Caco-2 (cell line): Measurements from ENCODE around the gene FAM120B. TPM values are rescaled to one million over a fixed set of nuclear protein-coding genes. Genes with fewer than 3 reads are reported as not detected.

Experiments
- BruUV-seq: library from RNA; stranded (reverse); fragments of 400-500 nt; replicated peaks from 2 replicates; lab custom pipeline; 2021; lab: Mats Ljungman, UMichigan
- CTCF ChIA-PET: fragments of 300-600 bp; sonication (Branson Sonifier 250); formaldehyde crosslinking; loops from one replicate; lab custom pipeline; 2022; ENCODE audit warnings: antibody characterized with exemption; lab: Charles Lee
- POLR2A ChIA-PET: fragments of 300-600 bp; sonication (Branson Sonifier 250); formaldehyde crosslinking; loops from one replicate; lab custom pipeline; 2022; ENCODE audit warnings: antibody characterized with exemption; lab: Charles Lee
- DNase-seq, 2 experiments: peaks; one replicate each; pipeline versions ENCODE4 v3.0.0 to v3.0.0-alpha.2; 2020 to 2022
- H3K27me3 ChIP-seq: replicated peaks from 2 replicates; pipeline ENCODE4 v1.6.0; 2011; ENCODE audit warnings: low read length; ENCODE audit not compliant: control insufficient read depth, insufficient read depth
- H3K36me3 ChIP-seq: 2 replicates; pipeline ENCODE4 v1.5.1; 2011; ENCODE audit warnings: low read length; ENCODE audit not compliant: control insufficient read depth, insufficient read depth
- H3K4me1 ChIP-seq: fragments of 250-450 bp; sonication (Bioruptor Pico); 2 replicates; pipeline ENCODE4 v1.5.1; 2020; ENCODE audit warnings: mild to moderate bottlenecking
- H3K4me3 ChIP-seq: 2 replicates; pipeline ENCODE4 v1.5.1; 2011; ENCODE audit warnings: low read depth, mild to moderate bottlenecking, control low read depth, low read length
- H3K9me3 ChIP-seq: fragments of 250-450 bp; sonication (Bioruptor Pico); 2 replicates; pipeline ENCODE4 v1.5.1; 2020; ENCODE audit warnings: mild to moderate bottlenecking, moderate library complexity
- H3K27ac Mint-ChIP-seq: one replicate; pipeline ENCODE4 v1.8.0; 2022; ENCODE audit warnings: mixed read lengths; ENCODE audit not compliant: unreplicated experiment
- H3K27me3 Mint-ChIP-seq: one replicate; pipeline ENCODE4 v1.8.0; 2022; ENCODE audit warnings: mixed read lengths; ENCODE audit not compliant: insufficient read depth, unreplicated experiment
- H3K36me3 Mint-ChIP-seq: one replicate; pipeline ENCODE4 v1.8.0; 2022; ENCODE audit warnings: mild to moderate bottlenecking, mixed read lengths; ENCODE audit not compliant: insufficient read depth, unreplicated experiment
- H3K4me1 Mint-ChIP-seq: one replicate; pipeline ENCODE4 v1.8.0; 2022; ENCODE audit warnings: low read depth, mixed read lengths; ENCODE audit not compliant: unreplicated experiment
- H3K4me3 Mint-ChIP-seq: one replicate; pipeline ENCODE4 v1.8.0; 2022; ENCODE audit warnings: mild to moderate bottlenecking, moderate library complexity, mixed read lengths; ENCODE audit not compliant: unreplicated experiment
- H3K9me3 Mint-ChIP-seq: one replicate; pipeline ENCODE4 v1.8.0; 2022; ENCODE audit warnings: mixed read lengths; ENCODE audit not compliant: unreplicated experiment
- intact Hi-C: fragments of 100-400 bp; cut with micrococcal nuclease; formaldehyde crosslinking; loops from one replicate; pipeline ENCODE4 v1.10.0; 2022; ENCODE audit not compliant: unreplicated experiment
- total RNA-seq: library from RNA; stranded (reverse); gene quantifications from 2 replicates; pipeline ENCODE4 v1.2.3, GENCODE V29; 2022
- TF ChIP-seq, protein P1 (sequence below), 2 experiments: fragments of 200-600 bp in 1 of 2; IDR thresholded peaks; 1 replicate in 1 of 2; 2 replicates in 1 of 2; pipeline versions ENCODE4 v1.5.1 to v1.8.0; 2011 to 2022; ENCODE audit warnings: antibody characterized with exemption in 1 of 2, control low read depth in 1 of 2, inconsistent platforms in 1 of 2, low read depth in 1 of 2, low read length in 1 of 2, mild to moderate bottlenecking in 1 of 2, moderate library complexity in 1 of 2; ENCODE audit not compliant: insufficient read depth in 1 of 2, severe bottlenecking in 1 of 2, unreplicated experiment in 1 of 2

The FAM120B gene
- total RNA-seq, 1 experiment from 2014 or later, result 21.0 TPM

DNA sequence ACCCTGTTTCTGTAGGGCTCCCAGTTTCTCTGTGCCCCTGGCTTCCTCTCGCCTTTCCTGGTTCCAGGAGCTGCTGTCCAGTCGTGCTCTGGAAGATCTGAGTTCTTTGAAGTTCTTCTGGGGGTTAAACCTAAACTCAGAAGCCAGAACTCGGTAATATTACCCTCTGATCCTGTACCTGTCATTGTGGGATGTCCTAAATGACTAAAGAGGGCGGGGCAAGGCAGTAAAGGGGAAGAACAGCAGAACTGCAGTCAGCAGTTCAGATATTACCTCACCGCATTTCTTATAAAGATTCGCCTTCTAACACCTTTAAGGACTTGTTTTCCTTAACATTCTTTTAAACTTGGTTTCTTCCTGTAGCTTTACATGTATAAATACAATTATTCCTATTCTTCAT, 63.9 kb downstream of the FAM120B start:
- no peak for DNase-seq
- no peaks in the 10 kb centered on the region for H3K9me3 Mint-ChIP-seq
- no peaks in the 10 kb centered on the region for H3K9me3 ChIP-seq
- TF ChIP-seq, protein P1, sequence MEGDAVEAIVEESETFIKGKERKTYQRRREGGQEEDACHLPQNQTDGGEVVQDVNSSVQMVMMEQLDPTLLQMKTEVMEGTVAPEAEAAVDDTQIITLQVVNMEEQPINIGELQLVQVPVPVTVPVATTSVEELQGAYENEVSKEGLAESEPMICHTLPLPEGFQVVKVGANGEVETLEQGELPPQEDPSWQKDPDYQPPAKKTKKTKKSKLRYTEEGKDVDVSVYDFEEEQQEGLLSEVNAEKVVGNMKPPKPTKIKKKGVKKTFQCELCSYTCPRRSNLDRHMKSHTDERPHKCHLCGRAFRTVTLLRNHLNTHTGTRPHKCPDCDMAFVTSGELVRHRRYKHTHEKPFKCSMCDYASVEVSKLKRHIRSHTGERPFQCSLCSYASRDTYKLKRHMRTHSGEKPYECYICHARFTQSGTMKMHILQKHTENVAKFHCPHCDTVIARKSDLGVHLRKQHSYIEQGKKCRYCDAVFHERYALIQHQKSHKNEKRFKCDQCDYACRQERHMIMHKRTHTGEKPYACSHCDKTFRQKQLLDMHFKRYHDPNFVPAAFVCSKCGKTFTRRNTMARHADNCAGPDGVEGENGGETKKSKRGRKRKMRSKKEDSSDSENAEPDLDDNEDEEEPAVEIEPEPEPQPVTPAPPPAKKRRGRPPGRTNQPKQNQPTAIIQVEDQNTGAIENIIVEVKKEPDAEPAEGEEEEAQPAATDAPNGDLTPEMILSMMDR (IDR thresholded peaks at IDR 0.05; ENCODE audit: insufficient read depth in 1 of 2, low read depth in 1 of 2, low read length in 1 of 2, severe bottlenecking in 1 of 2, unreplicated experiment in 1 of 2), result no peak
- H3K4me3 Mint-ChIP-seq, result no peak overlapping the region
- no peaks in the 10 kb centered on the region; the same call in 1 of the 2 replicates for H3K36me3 ChIP-seq
- peaks cover 12% of the 10 kb centered on the region for H3K36me3 Mint-ChIP-seq
- no TSS peak for BruUV-seq
- no peaks in the 10 kb centered on the region for H3K27me3 Mint-ChIP-seq
- H3K4me3 ChIP-seq, result no peak overlapping the region
- ChIA-PET POLR2A (no interaction called here), CTCF (no interaction called here)
- peak overlapping the region; percentile 82 for H3K27ac Mint-ChIP-seq
- H3K4me1 ChIP-seq, result peaks cover 38% of the 10 kb centered on the region
- intact Hi-C loops, result no loop called here
- no peaks in the 10 kb centered on the region for H3K27me3 ChIP-seq
- peaks cover 23% of the 10 kb centered on the region for H3K4me1 Mint-ChIP-seq

DNA sequence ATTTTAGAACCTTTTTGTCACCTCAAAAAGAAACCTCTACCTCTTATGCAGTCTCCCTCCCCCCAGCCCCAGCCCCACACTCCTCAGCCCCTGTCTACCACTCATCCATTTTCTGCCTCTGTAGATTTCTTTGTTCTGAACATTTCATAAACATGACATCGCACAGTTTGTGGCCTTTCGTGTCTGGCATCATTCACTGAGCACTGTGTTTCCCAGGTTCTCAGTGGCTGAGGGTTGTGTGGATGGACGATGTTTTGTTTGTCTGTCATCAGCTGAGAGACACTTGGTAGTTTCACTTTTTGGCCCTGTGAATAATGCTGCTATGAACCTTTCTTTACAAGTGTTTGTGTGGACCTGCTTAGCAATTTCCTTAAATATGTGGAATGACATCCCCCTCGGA, 64.5 kb downstream of the FAM120B start:
- peak overlapping the region; percentile 21 for H3K4me3 Mint-ChIP-seq
- peaks cover 12% of the 10 kb centered on the region for H3K36me3 Mint-ChIP-seq
- peaks cover 23% of the 10 kb centered on the region for H3K4me1 Mint-ChIP-seq
- intact Hi-C loops, result no loop called here
- H3K27ac Mint-ChIP-seq, result peak overlapping the region; percentile 82
- peaks cover 38% of the 10 kb centered on the region for H3K4me1 ChIP-seq
- H3K9me3 Mint-ChIP-seq, result no peaks in the 10 kb centered on the region
- no TSS peak for BruUV-seq
- no peak for DNase-seq
- no peaks in the 10 kb centered on the region for H3K27me3 Mint-ChIP-seq
- no peaks in the 10 kb centered on the region; the same call in 1 of the 2 replicates for H3K36me3 ChIP-seq
- no peaks in the 10 kb centered on the region for H3K27me3 ChIP-seq
- TF ChIP-seq, protein P1 (IDR thresholded peaks at IDR 0.05; ENCODE audit: insufficient read depth in 1 of 2, low read depth in 1 of 2, low read length in 1 of 2, severe bottlenecking in 1 of 2, unreplicated experiment in 1 of 2), result no peak
- H3K4me3 ChIP-seq, result no peak overlapping the region
- H3K9me3 ChIP-seq, result no peaks in the 10 kb centered on the region
- ChIA-PET POLR2A (no interaction called here), CTCF (no interaction called here)

DNA sequence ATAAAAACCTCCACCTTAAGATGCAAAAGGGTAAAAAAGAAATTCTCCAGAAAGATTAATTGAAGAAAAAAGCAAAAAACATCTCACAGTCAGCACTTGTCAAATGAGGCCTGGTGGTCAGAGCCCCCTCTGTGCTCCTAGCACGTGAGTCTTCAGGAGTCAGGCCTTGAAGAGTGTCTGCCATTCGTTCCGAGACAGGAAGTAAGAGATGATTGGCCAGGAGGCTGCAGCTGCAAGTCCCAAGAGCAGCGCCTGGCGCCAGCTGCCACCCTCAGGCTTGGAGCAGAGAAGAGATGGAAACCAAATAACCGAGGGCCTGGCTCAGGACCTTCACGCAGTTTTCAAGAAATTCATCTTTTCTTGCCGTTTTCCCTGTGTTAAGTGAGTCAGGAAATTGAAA, 65.0 kb downstream of the FAM120B start:
- DNase-seq, result no peak
- peak overlapping the region; percentile 82 for H3K27ac Mint-ChIP-seq
- ChIA-PET CTCF (no interaction called here), POLR2A (no interaction called here)
- H3K9me3 Mint-ChIP-seq, result no peaks in the 10 kb centered on the region
- H3K27me3 Mint-ChIP-seq, result no peaks in the 10 kb centered on the region
- H3K4me1 Mint-ChIP-seq, result peaks cover 23% of the 10 kb centered on the region
- H3K4me3 Mint-ChIP-seq, result no peak overlapping the region
- Histone ChIP-seq H3K4me3 (no peak overlapping the region), H3K9me3 (no peaks in the 10 kb centered on the region), H3K27me3 (no peaks in the 10 kb centered on the region), H3K4me1 (peaks cover 38% of the 10 kb centered on the region), H3K36me3 (no peaks in the 10 kb centered on the region)
- H3K36me3 Mint-ChIP-seq, result peaks cover 12% of the 10 kb centered on the region
- intact Hi-C loops, result no loop called here
- no TSS peak for BruUV-seq
- TF ChIP-seq, protein P1 (IDR thresholded peaks at IDR 0.05; ENCODE audit: insufficient read depth in 1 of 2, low read depth in 1 of 2, low read length in 1 of 2, severe bottlenecking in 1 of 2, unreplicated experiment in 1 of 2), result no peak
